Measurements from ENCODE around the gene AJAP1.

Gene AJAP1

GRCh38 chr1:4769516-4770280, 115.3 kb downstream of the AJAP1 start:
- Histone ChIP-seq H3K4me3 (ENCODE audit: low read length) (no peak overlapping the region), H3K4me1 (ENCODE audit: control insufficient read depth, insufficient read depth, low read length) (no peaks in the 10 kb centered on the region), H3K9ac (ENCODE audit: low read length) (no peak overlapping the region), H3K27me3 (ENCODE audit: control insufficient read depth, insufficient read depth, low read length) (peaks cover 2% of the 10 kb centered on the region), H3K36me3 (ENCODE audit: control insufficient read depth, insufficient read depth, low read length) (no peaks in the 10 kb centered on the region), H3K27ac (ENCODE audit: low read depth, low read length) (no peak overlapping the region)

GRCh38 chr1:4770713-4771112, 116.3 kb downstream of the AJAP1 start:
- no peak overlapping the region for H3K9ac ChIP-seq (ENCODE audit: low read length)
- no peaks in the 10 kb centered on the region for H3K4me1 ChIP-seq (ENCODE audit: control insufficient read depth, insufficient read depth, low read length)
- no peak overlapping the region for H3K27ac ChIP-seq (ENCODE audit: low read depth, low read length)
- no peaks in the 10 kb centered on the region for H3K36me3 ChIP-seq (ENCODE audit: control insufficient read depth, insufficient read depth, low read length)
- H3K27me3 ChIP-seq (ENCODE audit: control insufficient read depth, insufficient read depth, low read length) = peaks cover 2% of the 10 kb centered on the region
- H3K4me3 ChIP-seq (ENCODE audit: low read length) = no peak overlapping the region

- H3K9ac ChIP-seq (ENCODE audit: low read length) = no peak overlapping the region
Measured at GRCh38 chr1:4771267-4771666, 116.9 kb downstream of the AJAP1 start.

GRCh38 chr1:4771721-4772120, 117.3 kb downstream of the AJAP1 start:
- no peak overlapping the region for H3K27ac ChIP-seq (ENCODE audit: low read depth, low read length)
- no peaks in the 10 kb centered on the region for H3K4me1 ChIP-seq (ENCODE audit: control insufficient read depth, insufficient read depth, low read length)
- H3K27me3 ChIP-seq (ENCODE audit: control insufficient read depth, insufficient read depth, low read length) = peaks cover 2% of the 10 kb centered on the region

More at GRCh38 chr1:4771267-4771666, 116.9 kb downstream of the AJAP1 start:
- Histone ChIP-seq H3K4me3 (ENCODE audit: low read length) (no peak overlapping the region), H3K36me3 (ENCODE audit: control insufficient read depth, insufficient read depth, low read length) (no peaks in the 10 kb centered on the region), H3K27me3 (ENCODE audit: control insufficient read depth, insufficient read depth, low read length) (peaks cover 2% of the 10 kb centered on the region), H3K27ac (ENCODE audit: low read depth, low read length) (no peak overlapping the region), H3K4me1 (ENCODE audit: control insufficient read depth, insufficient read depth, low read length) (no peaks in the 10 kb centered on the region)

GRCh38 chr1:4772294-4773010, 118.0 kb downstream of the AJAP1 start:
- no peaks in the 10 kb centered on the region for H3K36me3 ChIP-seq (ENCODE audit: control insufficient read depth, insufficient read depth, low read length)
- H3K4me3 ChIP-seq (ENCODE audit: low read length) = no peak overlapping the region
- H3K9ac ChIP-seq (ENCODE audit: low read length) = no peak overlapping the region
- no peaks in the 10 kb centered on the region for H3K4me1 ChIP-seq (ENCODE audit: control insufficient read depth, insufficient read depth, low read length)
- peaks cover 2% of the 10 kb centered on the region for H3K27me3 ChIP-seq (ENCODE audit: control insufficient read depth, insufficient read depth, low read length)
- no peak overlapping the region for H3K27ac ChIP-seq (ENCODE audit: low read depth, low read length)

More at GRCh38 chr1:4771721-4772120, 117.3 kb downstream of the AJAP1 start:
- Histone ChIP-seq H3K36me3 (ENCODE audit: control insufficient read depth, insufficient read depth, low read length) (no peaks in the 10 kb centered on the region), H3K4me3 (ENCODE audit: low read length) (no peak overlapping the region), H3K9ac (ENCODE audit: low read length) (no peak overlapping the region)

- no peaks in the 10 kb centered on the region for H3K36me3 ChIP-seq (ENCODE audit: control insufficient read depth, insufficient read depth, low read length)
- no peak overlapping the region for H3K9ac ChIP-seq (ENCODE audit: low read length)
- no peaks in the 10 kb centered on the region for H3K4me1 ChIP-seq (ENCODE audit: control insufficient read depth, insufficient read depth, low read length)
- H3K4me3 ChIP-seq (ENCODE audit: low read length) = no peak overlapping the region
- H3K27me3 ChIP-seq (ENCODE audit: control insufficient read depth, insufficient read depth, low read length) = no peaks in the 10 kb centered on the region
- no peak overlapping the region for H3K27ac ChIP-seq (ENCODE audit: low read depth, low read length)
Measured at GRCh38 chr1:4773226-4773625, 118.8 kb downstream of the AJAP1 start.

GRCh38 chr1:4775506-4775905, 121.1 kb downstream of the AJAP1 start:
- no peaks in the 10 kb centered on the region for H3K4me1 ChIP-seq (ENCODE audit: control insufficient read depth, insufficient read depth, low read length)
- no peaks in the 10 kb centered on the region for H3K27me3 ChIP-seq (ENCODE audit: control insufficient read depth, insufficient read depth, low read length)
- no peaks in the 10 kb centered on the region for H3K36me3 ChIP-seq (ENCODE audit: control insufficient read depth, insufficient read depth, low read length)
- H3K9ac ChIP-seq (ENCODE audit: low read length) = no peak overlapping the region
- H3K27ac ChIP-seq (ENCODE audit: low read depth, low read length) = no peak overlapping the region
- H3K4me3 ChIP-seq (ENCODE audit: low read length) = no peak overlapping the region

- Histone ChIP-seq H3K4me1 (ENCODE audit: control insufficient read depth, insufficient read depth, low read length) (no peaks in the 10 kb centered on the region), H3K36me3 (ENCODE audit: control insufficient read depth, insufficient read depth, low read length) (no peaks in the 10 kb centered on the region), H3K27me3 (ENCODE audit: control insufficient read depth, insufficient read depth, low read length) (no peaks in the 10 kb centered on the region), H3K9ac (ENCODE audit: low read length) (no peak overlapping the region), H3K27ac (ENCODE audit: low read depth, low read length) (no peak overlapping the region), H3K4me3 (ENCODE audit: low read length) (no peak overlapping the region)
Measured at GRCh38 chr1:4778056-4778455, 123.6 kb downstream of the AJAP1 start.

GRCh38 chr1:4781646-4782045, 127.2 kb downstream of the AJAP1 start:
- no peak overlapping the region for H3K9ac ChIP-seq (ENCODE audit: low read length)
- no peaks in the 10 kb centered on the region for H3K36me3 ChIP-seq (ENCODE audit: control insufficient read depth, insufficient read depth, low read length)
- H3K4me3 ChIP-seq (ENCODE audit: low read length) = no peak overlapping the region
- H3K27me3 ChIP-seq (ENCODE audit: control insufficient read depth, insufficient read depth, low read length) = no peaks in the 10 kb centered on the region
- no peaks in the 10 kb centered on the region for H3K4me1 ChIP-seq (ENCODE audit: control insufficient read depth, insufficient read depth, low read length)
- no peak overlapping the region for H3K27ac ChIP-seq (ENCODE audit: low read depth, low read length)

GRCh38 chr1:4784761-4785160, 130.4 kb downstream of the AJAP1 start:
- H3K4me3 ChIP-seq (ENCODE audit: low read length) = no peak overlapping the region
- H3K27ac ChIP-seq (ENCODE audit: low read depth, low read length) = no peak overlapping the region
- H3K4me1 ChIP-seq (ENCODE audit: control insufficient read depth, insufficient read depth, low read length) = no peaks in the 10 kb centered on the region
- H3K9ac ChIP-seq (ENCODE audit: low read length) = no peak overlapping the region
- H3K27me3 ChIP-seq (ENCODE audit: control insufficient read depth, insufficient read depth, low read length) = no peaks in the 10 kb centered on the region
- no peaks in the 10 kb centered on the region for H3K36me3 ChIP-seq (ENCODE audit: control insufficient read depth, insufficient read depth, low read length)

- Histone ChIP-seq H3K36me3 (ENCODE audit: control insufficient read depth, insufficient read depth, low read length) (no peaks in the 10 kb centered on the region), H3K4me3 (ENCODE audit: low read length) (no peak overlapping the region), H3K4me1 (ENCODE audit: control insufficient read depth, insufficient read depth, low read length) (no peaks in the 10 kb centered on the region), H3K9ac (ENCODE audit: low read length) (no peak overlapping the region), H3K27me3 (ENCODE audit: control insufficient read depth, insufficient read depth, low read length) (no peaks in the 10 kb centered on the region), H3K27ac (ENCODE audit: low read depth, low read length) (no peak overlapping the region)
Measured at GRCh38 chr1:4786055-4786454, 131.6 kb downstream of the AJAP1 start.

- H3K4me3 ChIP-seq (ENCODE audit: low read length) = no peak overlapping the region
- H3K9ac ChIP-seq (ENCODE audit: low read length) = no peak overlapping the region
- H3K36me3 ChIP-seq (ENCODE audit: control insufficient read depth, insufficient read depth, low read length) = no peaks in the 10 kb centered on the region
- H3K4me1 ChIP-seq (ENCODE audit: control insufficient read depth, insufficient read depth, low read length) = no peaks in the 10 kb centered on the region
- H3K27me3 ChIP-seq (ENCODE audit: control insufficient read depth, insufficient read depth, low read length) = no peaks in the 10 kb centered on the region
- no peak overlapping the region for H3K27ac ChIP-seq (ENCODE audit: low read depth, low read length)
Measured at GRCh38 chr1:4787551-4787950, 133.1 kb downstream of the AJAP1 start.

GRCh38 chr1:4792565-4792964, 138.2 kb downstream of the AJAP1 start:
- H3K27me3 ChIP-seq (ENCODE audit: control insufficient read depth, insufficient read depth, low read length) = no peaks in the 10 kb centered on the region
- H3K4me3 ChIP-seq (ENCODE audit: low read length) = no peak overlapping the region
- H3K9ac ChIP-seq (ENCODE audit: low read length) = no peak overlapping the region
- H3K4me1 ChIP-seq (ENCODE audit: control insufficient read depth, insufficient read depth, low read length) = no peaks in the 10 kb centered on the region
- no peaks in the 10 kb centered on the region for H3K36me3 ChIP-seq (ENCODE audit: control insufficient read depth, insufficient read depth, low read length)
- H3K27ac ChIP-seq (ENCODE audit: low read depth, low read length) = no peak overlapping the region

All from rectal smooth muscle tissue (tissue), 1 donor.